ENCODE results near the gene PKNOX1.

DNA sequence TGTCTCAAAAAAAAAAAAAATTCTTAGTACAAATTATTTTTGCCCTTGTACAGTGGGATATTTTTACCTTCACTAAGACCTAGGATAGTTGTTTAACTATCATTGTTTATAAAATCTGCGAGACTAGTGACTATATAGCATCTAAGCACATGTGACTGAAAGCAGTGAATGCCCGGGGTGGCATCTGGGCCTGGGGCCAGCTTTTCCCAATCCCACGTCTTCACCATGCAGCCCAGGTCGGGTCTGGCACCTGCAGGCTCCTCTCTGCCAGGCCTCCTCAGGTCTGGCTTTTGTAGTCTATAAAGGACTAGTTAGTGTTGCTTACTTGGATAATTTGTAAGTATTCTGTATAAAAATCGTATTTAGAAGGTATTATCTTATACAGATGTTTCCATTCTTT lies 60.5 kb downstream of the PKNOX1 start:
- TF ChIP-seq, protein P1, sequence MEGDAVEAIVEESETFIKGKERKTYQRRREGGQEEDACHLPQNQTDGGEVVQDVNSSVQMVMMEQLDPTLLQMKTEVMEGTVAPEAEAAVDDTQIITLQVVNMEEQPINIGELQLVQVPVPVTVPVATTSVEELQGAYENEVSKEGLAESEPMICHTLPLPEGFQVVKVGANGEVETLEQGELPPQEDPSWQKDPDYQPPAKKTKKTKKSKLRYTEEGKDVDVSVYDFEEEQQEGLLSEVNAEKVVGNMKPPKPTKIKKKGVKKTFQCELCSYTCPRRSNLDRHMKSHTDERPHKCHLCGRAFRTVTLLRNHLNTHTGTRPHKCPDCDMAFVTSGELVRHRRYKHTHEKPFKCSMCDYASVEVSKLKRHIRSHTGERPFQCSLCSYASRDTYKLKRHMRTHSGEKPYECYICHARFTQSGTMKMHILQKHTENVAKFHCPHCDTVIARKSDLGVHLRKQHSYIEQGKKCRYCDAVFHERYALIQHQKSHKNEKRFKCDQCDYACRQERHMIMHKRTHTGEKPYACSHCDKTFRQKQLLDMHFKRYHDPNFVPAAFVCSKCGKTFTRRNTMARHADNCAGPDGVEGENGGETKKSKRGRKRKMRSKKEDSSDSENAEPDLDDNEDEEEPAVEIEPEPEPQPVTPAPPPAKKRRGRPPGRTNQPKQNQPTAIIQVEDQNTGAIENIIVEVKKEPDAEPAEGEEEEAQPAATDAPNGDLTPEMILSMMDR (conservative IDR thresholded peaks at IDR 0.05): no peak
- no peak for TF ChIP-seq ZFX (IDR thresholded peaks at IDR 0.05)
